Measurements from ENCODE around the gene ATP8B1.

- TF ChIP-seq POLR2A (IDR thresholded peaks at IDR 0.05; ENCODE audit: extremely low read depth, insufficient read length) (no peak), CTCF (IDR thresholded peaks at IDR 0.05; ENCODE audit: low read depth, low read length) (no peak), MAX (IDR thresholded peaks at IDR 0.05; ENCODE audit: low read depth, low read length) (no peak)
These were observed 17.2 kb downstream of the ATP8B1 start for GRCh38 chr18:57785751-57786437.

Data from NB4 (cell line).